NCI-H345 treated with DMSO at 0.1 percent for 48 hours (cell line): ENCODE measurements around the gene BCL2L1.
"Not testable (repeated sequence)": the region's sequence is repeated elsewhere in the genome, so short reads cannot be mapped to it uniquely, and the experiment has no call there.

Experiments used
- DNase-seq: peaks from one replicate; lab custom pipeline; 2025; ENCODE audit not compliant: unreplicated experiment; lab: John Stamatoyannopoulos, UW

The BCL2L1 gene

DNA sequence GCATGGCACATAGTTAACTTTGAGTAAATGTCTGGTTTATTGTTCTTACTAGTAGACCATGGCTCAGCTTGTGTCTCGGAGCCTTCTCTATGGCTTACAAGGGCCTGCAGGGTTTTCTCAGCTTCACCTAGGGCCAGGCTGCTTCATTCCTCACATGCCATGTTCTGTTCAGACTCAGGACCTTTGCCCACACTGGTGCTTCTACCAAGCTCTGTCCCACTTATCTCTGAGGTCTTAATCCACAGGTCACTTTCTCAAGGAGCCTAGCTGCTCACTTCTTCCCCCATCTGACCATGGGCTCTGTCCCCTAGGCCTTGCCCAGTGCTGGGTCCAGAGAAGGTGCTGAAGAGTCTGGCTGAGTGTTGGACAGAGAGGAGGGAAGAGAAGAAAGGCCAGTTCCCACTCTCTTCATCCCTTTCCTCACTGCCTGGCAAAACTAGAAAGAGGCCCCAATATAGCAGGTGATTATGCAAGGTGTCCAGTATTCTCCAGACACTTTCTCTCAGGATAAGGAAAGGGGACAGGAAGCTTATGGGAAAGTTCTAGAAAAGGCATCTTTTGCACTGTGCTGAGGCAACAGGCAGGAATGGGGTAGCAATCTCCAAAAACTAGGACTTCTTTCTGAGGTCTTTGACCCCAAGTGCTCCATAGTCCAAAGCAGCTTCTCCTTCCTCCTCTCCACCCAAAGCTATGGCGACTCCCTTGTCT lies 45.0 kb downstream of the BCL2L1 start:
- no peak for DNase-seq

- DNase-seq = no peak
Measured at GRCh38 chr20:31676609-31676989, 46.1 kb downstream of the BCL2L1 start.

GRCh38 chr20:31675828-31676608 lies 46.6 kb downstream of the BCL2L1 start:
- no peak for DNase-seq

DNA sequence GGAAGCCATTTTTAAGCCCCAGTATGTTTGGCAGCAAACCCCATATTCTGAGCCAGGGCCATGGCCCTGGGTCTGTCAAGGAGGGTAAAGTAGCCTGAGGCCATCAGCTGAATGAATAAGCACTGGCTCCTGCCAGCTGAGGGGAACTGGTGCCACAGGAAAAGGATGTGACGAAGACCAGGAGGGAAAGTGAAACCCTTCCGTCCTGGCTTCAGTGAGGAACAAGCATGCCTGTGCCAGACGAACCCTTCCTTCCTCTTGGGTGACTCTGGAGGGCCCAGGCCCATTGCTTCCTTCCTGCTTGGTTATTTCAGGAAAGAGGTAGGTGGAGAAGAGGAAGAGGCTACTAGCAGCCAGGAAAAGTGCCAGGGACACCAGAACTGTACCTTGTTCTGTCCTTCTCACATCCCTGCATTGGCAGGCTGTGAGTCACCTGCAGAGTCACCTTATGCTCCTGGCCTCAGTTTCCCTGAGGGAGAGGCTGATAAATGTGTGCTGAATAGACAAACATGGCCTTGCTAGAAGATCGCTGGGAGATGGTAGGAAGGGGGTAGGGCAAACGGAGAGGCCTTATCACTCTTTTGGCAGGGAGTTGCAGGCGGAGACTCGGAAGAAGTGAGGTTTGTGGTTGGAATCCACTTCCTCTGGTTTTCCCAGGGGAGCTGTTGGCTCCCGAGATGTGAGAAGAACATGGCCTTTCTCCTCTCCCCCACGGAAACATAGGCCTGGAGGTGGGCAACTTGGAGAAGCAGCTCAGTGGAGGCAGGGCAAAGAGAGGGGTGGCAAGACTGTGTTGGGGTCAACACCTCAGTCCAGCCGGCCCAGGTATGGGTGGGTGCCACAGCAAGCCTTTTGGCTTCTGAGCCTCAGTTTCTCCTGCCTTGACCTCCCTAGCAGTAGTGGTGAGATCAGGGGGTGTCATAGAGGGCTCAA lies 47.5 kb downstream of the BCL2L1 start:
- no peak for DNase-seq

DNA sequence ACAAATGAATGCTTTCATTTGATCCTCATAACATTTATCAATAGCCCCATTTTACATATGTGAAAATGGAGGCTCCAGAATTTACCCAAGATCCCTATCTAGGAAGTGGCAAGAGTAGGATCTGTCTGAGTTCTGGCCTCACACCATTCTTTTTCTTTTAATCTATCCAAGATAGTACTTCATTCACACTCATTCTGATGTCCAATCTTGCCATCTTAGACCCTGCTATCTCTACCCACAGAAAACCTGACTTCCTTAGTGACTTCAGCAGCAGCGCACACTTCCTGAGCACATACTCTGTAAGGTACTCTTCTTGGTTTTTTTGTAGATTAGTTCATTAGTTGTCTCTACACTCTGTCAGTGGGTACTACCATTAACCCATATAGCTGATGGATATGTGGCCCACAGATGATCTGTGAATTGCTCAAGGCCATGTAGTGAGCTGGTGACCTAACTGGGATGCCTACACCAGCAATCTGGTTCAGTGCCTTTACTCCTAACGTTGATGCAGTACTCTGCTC lies 48.7 kb downstream of the BCL2L1 start:
- no peak for DNase-seq

DNA sequence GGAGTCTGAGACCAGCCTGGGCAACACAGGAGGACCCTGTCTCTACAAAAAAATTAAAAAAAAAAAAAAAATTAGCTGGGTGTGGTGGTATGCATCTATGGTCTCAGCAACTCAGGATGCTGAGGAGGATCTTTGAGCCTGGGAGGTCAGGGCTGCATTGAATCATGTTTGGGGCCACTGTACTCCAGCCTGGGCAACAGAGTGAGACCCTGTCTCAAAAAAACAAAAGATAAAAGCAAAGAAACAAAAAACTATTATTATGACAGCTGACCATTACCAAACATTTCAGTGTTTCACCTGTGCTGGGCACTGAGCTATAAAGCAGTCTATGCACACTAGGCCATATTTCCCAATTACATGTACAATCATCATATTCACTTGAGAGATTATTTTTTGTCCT lies 49.2 kb downstream of the BCL2L1 start:
- no peak for DNase-seq

- no peak for DNase-seq
Measured at GRCh38 chr20:31671324-31671723, 51.3 kb downstream of the BCL2L1 start.

DNA sequence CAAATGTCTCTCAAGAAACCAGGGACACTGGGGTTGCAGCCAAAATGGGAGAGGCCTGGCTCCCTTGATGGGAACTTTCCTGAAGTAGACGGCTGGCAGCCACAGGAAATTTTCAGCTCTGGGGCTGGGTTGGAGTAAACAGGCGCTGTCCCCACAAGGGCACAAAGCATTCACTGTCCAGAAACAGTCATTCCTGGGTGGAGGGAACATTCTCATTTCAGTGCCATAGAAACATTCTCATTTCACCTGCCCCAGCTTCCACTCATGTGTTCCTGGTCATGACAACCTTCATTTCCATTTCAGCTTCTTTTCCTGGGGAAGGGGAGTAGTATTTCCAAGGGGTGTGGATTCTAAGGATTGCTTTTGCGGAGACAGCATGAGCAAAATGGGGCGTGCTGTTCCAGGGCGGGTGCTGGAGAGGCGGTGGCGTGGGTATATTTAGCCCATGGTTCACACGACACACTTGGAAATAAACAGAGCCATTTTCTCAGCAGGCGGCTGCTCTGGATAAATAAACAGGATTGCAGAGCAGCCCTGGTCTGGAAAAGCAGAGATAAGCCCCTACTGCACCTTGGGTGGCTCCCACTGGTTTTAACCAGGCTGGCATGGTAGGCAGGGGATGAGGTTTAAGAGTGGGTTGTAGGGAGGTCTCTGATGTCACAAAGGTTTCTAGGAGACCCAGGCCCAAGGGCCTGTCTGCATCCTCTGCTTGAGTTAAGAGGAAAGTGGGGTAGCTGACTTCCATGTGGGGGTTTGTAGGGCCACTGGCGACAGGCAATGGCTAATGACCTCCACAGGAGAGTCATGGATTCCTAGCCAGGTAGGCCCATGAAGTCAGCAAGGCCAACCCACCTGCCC lies 52.1 kb downstream of the BCL2L1 start:
- DNase-seq = peak; percentile 88

DNA sequence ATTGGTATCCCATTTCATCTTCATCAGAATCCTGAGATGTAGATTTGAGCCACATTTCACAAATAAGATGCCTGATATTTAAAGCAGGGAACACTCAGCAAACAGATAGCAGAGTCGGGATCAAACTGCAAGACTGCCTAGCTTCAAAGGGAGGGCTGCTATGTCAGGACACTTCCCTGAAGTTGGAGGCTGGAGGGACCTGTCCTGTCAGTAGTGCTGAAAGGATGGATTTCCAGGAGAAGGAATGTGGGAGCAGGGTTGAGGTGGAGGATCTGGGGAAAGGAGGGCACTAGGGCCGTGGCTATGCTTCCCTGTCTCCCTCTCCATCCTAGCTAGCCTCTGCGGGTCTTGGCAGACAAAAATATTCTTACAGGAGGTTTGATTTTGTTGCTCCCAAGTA lies 52.8 kb downstream of the BCL2L1 start:
- no peak for DNase-seq

DNA sequence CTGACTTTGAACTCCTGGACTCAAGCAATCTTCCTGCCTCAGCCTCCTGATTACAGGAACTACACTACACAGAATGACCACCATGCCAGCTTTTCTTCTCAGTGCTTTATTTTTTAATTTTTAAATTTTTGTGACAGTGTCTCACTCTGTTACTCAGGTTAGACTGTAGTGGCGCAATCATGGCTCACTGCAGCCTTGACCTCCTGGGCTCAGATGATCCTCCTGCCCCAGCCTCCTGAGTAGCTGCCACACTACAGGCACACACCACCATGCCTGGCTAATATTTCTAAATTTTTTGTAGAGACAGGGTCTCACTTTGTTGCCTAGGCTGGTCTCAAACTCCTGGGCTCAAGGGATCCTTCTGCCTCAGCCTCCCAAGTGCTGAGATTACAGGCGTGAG lies 53.7 kb downstream of the BCL2L1 start:
- DNase-seq = not testable (repeated sequence)

DNA sequence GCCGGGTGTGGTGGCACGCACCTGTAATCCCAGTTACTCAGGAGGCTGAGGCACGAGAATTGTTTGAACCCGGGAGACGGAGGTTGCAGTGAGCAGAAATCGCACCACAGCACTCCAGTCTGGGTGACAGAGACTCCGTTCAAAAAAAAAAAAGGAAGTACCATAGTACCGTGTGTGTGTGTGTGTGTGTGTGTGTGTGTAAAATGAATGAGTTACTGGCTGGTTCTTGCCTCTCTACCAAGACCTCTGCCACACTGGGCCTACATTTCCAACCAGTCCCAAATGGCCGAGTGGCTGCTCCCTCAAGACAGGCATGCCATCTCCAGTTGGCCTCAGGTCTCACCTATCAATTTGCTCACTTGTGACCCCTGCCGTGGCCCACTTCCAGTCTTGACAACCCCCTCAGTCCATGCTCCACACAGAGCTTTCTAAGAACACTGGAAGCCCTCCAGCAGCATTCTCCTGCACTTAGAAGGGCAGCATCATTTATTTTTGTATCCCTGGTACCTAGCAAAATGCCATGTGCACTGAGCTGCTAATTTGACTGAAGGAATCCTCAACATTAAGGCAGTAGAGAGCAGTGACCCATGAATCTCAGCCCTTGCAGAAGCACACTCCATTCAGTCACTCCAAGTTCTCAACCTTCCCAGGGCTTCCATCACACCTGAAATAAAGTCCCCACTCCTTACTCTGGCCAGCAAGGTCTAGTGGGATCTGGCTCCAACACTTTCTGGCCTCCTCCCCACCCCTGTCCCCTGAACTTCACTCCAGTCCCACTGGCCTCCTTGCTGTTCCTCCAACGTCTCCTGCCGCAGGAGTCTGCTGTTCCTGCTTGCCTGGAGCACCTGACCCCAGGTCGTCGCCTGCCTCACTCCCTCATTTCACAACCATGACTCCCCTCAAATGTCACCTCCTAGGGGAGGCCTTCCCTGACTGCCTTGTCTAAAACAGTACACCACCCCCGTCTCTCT lies 55.1 kb downstream of the BCL2L1 start:
- no peak for DNase-seq

GRCh38 chr20:31666258-31667042 lies 56.2 kb downstream of the BCL2L1 start:
- DNase-seq = no peak

DNA sequence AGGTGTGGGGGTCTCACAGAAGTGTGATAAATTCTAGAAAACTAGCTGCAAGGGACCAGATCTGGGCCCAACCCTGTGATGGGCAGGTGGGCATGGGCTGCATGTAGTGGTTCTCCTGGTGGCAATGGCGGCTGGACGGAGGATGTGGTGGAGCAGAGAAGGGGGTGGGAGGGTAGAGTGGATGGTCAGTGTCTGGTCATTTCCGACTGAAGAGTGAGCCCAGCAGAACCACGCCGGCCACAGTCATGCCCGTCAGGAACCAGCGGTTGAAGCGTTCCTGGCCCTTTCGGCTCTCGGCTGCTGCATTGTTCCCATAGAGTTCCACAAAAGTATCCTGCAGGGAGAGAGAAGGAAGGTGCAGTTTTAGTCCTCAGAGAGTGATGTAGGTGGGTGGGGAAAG lies 56.9 kb downstream of the BCL2L1 start:
- no peak for DNase-seq

DNA sequence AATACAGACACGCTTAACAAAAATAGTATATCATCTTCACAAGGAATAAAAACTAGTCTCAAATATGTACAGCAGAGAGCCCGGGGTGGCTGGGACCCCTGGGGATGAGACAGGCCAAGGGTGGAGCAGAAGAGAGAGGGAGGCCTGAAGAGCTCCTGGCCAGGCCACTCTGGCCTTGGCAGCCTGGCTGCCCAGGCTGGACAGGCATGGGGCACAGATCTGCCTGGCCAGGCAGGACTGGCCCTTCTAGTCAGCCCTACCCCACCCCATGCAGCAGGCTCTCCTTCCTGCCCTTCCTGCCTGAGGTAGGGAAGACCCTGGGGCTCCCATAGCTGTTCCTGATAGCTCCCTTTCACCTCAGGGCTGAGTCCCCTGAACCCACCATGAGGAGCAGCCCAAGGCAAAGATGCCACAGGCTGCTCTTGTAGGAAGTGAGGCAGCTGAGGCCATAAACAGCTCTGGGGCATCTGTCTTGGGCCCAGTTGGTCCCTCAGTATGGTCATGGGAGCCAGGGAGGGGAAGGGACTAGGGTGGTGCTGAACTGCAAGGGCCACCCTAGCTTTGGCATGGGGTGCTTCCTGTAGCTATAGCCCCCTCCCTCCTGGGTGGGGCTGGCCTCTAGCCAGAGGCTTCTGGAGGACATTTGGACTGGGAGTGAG lies 57.8 kb downstream of the BCL2L1 start:
- DNase-seq = no peak

GRCh38 chr20:31663838-31664695 lies 58.6 kb downstream of the BCL2L1 start:
- peak; percentile 97 for DNase-seq

- no peak for DNase-seq
Measured at GRCh38 chr20:31663524-31663837, 59.2 kb downstream of the BCL2L1 start.

- DNase-seq = no peak
Measured at GRCh38 chr20:31662372-31662854, 60.3 kb downstream of the BCL2L1 start.
